NOMO-1 (cell line): ENCODE data around the gene WIPF2.

Experiments
- DNase-seq, 2 experiments: peaks; one replicate each; lab custom pipeline; 2025; ENCODE audit not compliant: unreplicated experiment in 2 of 2; lab: John Stamatoyannopoulos, UW

Gene WIPF2

GRCh38 chr17:40218740-40219593 is at the start of gene WIPF2:
TSS of gene WIPF2 (plus strand) at chr17:40219304. CDS start at chr17:40256460, 37,156 bp downstream.
- DNase-seq: peak; percentile 91 to 95

- DNase-seq: no peak
These were observed 48.8 kb upstream of the WIPF2 start for GRCh38 chr17:40170325-40170724.

- no peak for DNase-seq
These were observed 47.4 kb upstream of the WIPF2 start for GRCh38 chr17:40171750-40172149.

GRCh38 chr17:40173091-40173777 is 45.9 kb upstream of the WIPF2 start:
- DNase-seq: no peak

- no peak for DNase-seq
These were observed 45.3 kb upstream of the WIPF2 start for GRCh38 chr17:40173778-40174135.

- DNase-seq: no peak
These were observed 44.6 kb upstream of the WIPF2 start for GRCh38 chr17:40174514-40174913.

GRCh38 chr17:40175928-40176753 is 43.0 kb upstream of the WIPF2 start:
- no peak for DNase-seq

GRCh38 chr17:40176754-40177110 is 42.4 kb upstream of the WIPF2 start:
- DNase-seq: no peak

GRCh38 chr17:40177275-40177874 is 41.7 kb upstream of the WIPF2 start, which contains the start of gene RAPGEFL1:
TSS of gene RAPGEFL1 (plus strand) at chr17:40177470. CDS start at chr17:40177862, 392 bp downstream.
- no peak for DNase-seq

GRCh38 chr17:40178021-40178601 is 41.0 kb upstream of the WIPF2 start:
- DNase-seq: no peak

- DNase-seq: no peak
These were observed 40.4 kb upstream of the WIPF2 start for GRCh38 chr17:40178660-40179059.

GRCh38 chr17:40179923-40180659 is 39.0 kb upstream of the WIPF2 start:
- DNase-seq: no peak

GRCh38 chr17:40180694-40181093 is 38.4 kb upstream of the WIPF2 start:
- DNase-seq: no peak

GRCh38 chr17:40181205-40181604 is 37.9 kb upstream of the WIPF2 start:
- no peak for DNase-seq

- DNase-seq: no peak
These were observed 36.5 kb upstream of the WIPF2 start for GRCh38 chr17:40182606-40183005.

- no peak for DNase-seq
These were observed 31.9 kb upstream of the WIPF2 start for GRCh38 chr17:40187238-40187637.

- DNase-seq: no peak
These were observed 30.4 kb upstream of the WIPF2 start for GRCh38 chr17:40188694-40189093.

GRCh38 chr17:40190197-40191021 is 28.7 kb upstream of the WIPF2 start:
- no peak for DNase-seq
